A549 (cell line): ENCODE results near the gene PDK2.

Experiments
- CTCF ChIP-seq: fragments of >200 bp; sonication (Bioruptor Twin); formaldehyde crosslinking; IDR thresholded peaks from 3 replicates; pipeline ENCODE4 v1.5.1; 2016
- HDAC2 ChIP-seq: fragments of 200-600 bp; sonication (generic); IDR thresholded peaks from 2 replicates; pipeline ENCODE4 v1.6.1; 2016
- MAX ChIP-seq: IDR thresholded peaks from 2 replicates; pipeline ENCODE4 v1.6.1; 2012
- POLR2A ChIP-seq: IDR thresholded peaks from 2 replicates; pipeline ENCODE4 v1.6.1; 2012; ENCODE audit warnings: mild to moderate bottlenecking, low read length
- RAD21 ChIP-seq, 2 experiments: fragments of >200 bp in 1 of 2; sonication (Bioruptor Twin) in 1 of 2; formaldehyde crosslinking in 1 of 2; IDR thresholded peaks in 1 of 2; conservative IDR thresholded peaks in 1 of 2; 2 replicates in 1 of 2; 3 replicates in 1 of 2; pipeline ENCODE4 v1.6.1; 2012 to 2018; ENCODE audit warnings: inconsistent platforms in 1 of 2
- USF2 ChIP-seq: fragments of 450-650 bp; IDR thresholded peaks from 2 replicates; pipeline ENCODE4 v1.6.1; 2014; ENCODE audit warnings: antibody characterized with exemption

GRCh38 chr17:50079334-50080095, 15.6 kb upstream of the PDK2 start:
- no peak for TF ChIP-seq USF2
- TF ChIP-seq HDAC2 = no peak
- peak; percentile 97 for TF ChIP-seq CTCF
- TF ChIP-seq MAX = peak; percentile 34; the same call in 1 of the 2 replicates
- TF ChIP-seq POLR2A = no peak
- TF ChIP-seq RAD21 (conservative IDR thresholded peaks at IDR 0.05 in 1 of 2, IDR thresholded peaks at IDR 0.05 in 1 of 2) = peak; percentile 76 to 77
